CD1c-positive myeloid dendritic cell (primary cell): ENCODE measurements around the gene LPIN2.

Experiments
- DNase-seq: peaks from one replicate; pipeline ENCODE4 v3.0.0-alpha.2; 2016; ENCODE audit errors: extremely low spot score

The LPIN2 gene

DNA sequence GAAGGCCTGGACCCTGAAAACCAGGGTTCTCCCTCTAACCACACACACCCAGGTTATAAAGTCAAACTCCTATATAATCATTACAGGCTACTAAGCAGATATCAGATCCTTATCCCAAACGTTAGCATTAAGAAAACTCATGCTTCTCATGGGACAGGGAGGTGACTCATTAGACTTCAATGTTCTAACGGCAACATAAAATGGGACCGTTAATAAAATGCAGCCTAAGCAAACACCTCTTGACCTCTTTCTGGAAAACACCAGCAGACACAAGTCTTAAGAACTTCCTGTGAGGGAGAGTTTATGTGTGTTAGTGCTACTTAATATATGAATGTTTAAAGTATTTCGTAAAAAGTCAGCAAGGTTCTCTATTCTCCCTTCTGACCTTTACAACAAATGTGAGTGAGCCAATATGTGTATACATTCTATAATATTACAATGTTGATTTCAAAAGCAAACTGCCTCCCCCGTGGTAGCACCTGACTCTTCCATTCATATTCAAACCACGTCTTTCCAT is 31.7 kb downstream of the LPIN2 start:
- peak; percentile 73 for DNase-seq

GRCh38 chr18:2979871-2980790 is 32.8 kb downstream of the LPIN2 start:
- DNase-seq = peak; percentile 86

GRCh38 chr18:2979129-2979528 is 33.8 kb downstream of the LPIN2 start:
- DNase-seq = no peak

DNA sequence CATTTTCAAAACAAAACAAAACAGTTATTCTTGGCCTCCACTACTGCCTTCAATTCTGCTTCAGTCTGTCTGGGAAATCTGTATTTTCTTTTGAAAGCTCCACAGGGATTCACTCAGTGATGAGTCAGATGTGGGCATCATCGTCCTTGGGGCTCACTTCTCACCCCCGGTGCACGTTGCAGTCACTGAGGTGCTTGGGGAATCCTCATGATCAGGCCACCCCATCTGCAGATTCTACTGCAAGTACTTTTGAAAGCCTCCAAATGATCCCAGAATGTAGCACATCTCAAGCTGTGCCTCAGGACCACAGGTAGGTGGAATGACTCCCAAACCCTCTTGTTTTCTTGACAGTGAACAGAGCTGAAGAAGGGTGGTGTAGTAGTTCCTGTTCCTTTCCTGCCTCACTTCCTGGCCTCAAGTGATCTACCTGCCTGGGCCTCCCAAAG is 34.3 kb downstream of the LPIN2 start:
- DNase-seq = no peak

DNA sequence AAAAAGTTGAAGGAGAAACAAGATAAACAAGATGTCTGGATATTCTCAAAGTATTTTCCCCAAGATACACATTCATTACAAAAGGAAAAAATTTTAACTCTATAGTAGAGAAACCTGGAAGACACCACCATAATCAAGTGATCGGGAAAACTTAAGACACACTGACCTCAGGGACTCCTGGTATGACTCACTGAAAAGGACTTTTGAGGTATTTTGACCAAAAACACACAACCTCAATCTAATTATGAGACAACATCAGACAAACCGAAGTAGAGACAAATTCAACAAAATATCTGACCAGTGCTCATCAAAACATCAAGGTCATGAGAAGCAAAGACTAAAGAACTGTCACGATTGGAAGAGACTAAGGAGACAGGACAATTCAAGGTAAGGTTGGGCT is 34.7 kb downstream of the LPIN2 start:
- no peak for DNase-seq

- DNase-seq = no peak
Observed at GRCh38 chr18:2976218-2977132, 36.5 kb downstream of the LPIN2 start.

- no peak for DNase-seq
Observed at GRCh38 chr18:2974731-2975130, 38.2 kb downstream of the LPIN2 start.

DNA sequence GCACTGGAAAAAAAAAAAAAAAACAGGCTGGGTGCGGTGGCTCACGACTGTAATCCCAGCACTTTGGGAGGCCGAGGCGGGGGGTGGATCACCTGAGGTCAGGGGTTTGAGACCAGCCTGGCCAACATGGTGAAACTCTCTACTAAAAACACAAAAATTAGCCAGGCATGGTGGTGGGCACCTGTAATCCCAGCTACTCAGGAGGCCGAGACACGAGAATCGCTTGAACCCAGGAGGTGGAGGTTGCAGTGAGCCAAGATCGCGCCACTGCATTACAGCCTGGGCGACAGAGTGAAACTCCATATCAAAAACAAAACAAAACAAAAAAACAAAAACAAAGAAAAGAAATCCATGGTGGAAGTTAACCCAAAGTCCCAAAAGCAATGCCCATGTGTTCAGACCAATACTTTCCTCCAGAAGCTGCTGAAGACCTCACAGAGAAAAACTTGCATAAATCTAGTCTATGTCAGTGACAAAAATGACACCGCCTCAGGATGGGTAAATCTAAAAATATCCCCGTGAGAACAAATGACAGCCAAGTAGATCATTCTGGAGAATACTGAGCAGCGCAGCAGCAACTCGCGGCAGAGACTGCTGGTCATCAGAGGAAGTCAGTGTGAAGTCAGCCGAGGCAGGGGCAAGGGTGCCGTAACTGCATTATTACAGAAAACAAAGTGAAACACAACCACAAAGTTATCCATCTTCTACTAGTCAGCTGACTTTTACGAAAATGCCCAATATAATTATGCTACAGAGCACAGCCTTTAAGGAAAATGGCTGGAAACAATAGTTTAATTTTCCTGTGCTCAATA is 41.0 kb downstream of the LPIN2 start:
- peak; percentile 81 for DNase-seq

DNA sequence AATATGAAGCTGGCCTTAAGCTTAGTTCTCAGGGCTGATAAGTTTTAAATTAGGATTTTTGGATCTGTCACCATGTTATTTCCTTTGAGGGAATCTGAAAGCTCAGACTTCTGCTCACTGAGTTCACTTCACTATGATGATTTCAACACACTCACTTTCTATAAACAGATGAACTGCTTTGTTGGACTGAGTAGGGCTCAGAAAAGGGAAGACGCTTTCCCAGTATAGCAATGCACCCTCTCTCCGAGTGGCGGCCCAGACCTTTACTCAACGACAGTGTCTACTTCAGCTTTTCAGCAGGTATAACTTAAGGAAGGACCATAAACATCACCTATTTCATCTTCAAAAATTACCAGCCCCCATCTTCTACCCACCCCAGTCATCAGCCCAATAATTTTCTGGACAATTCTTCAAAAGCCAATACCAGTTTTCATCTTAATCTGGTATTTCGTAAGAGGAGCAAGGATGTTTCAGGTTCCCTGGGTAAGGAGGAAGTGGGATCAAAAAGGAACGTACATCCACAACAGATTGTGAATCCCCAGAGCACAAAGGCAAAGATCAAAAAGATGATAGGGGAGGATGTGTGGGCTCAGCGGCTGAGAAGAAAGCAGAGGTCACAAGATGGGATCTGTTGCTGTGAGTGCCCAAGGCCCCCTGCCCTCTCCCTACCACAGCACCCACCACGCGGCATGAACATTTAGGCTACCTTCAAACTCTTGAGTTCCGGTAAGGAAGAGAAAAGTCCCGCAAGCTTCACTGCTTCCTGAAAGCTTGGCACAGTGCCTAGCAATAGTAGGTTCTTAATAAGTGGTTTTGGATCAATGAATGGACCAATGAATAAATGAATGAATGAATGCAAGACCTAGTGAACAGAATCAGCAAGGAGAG is 41.9 kb downstream of the LPIN2 start:
- peak; percentile 85 for DNase-seq

- no peak for DNase-seq
Observed at GRCh38 chr18:2970344-2970743, 42.6 kb downstream of the LPIN2 start.

DNA sequence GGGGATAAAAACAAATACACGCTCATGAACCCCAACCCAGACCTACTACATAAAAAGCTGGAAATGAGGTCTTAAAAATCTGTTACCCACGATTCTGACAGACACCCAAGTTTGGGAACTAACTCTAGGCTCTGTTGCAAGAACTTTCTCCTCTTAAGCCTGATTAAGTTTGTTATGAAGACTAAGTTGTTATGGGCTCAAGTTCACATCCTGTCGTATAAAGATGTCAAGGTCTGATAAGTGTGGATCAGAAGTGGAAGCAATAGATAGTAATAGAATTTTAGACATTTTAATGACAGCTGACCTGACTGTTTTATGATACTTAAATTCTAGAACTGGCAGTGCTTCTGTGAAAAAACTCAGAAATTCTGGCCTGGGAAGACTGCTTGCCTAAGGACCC is 43.2 kb downstream of the LPIN2 start:
- DNase-seq = no peak

GRCh38 chr18:2968606-2969005 is 44.3 kb downstream of the LPIN2 start:
- peak; percentile 73 for DNase-seq

GRCh38 chr18:2967820-2968219 is 45.1 kb downstream of the LPIN2 start:
- no peak for DNase-seq

GRCh38 chr18:2967357-2967756 is 45.6 kb downstream of the LPIN2 start:
- DNase-seq = no peak

- no peak for DNase-seq
Observed at GRCh38 chr18:2966560-2966959, 46.4 kb downstream of the LPIN2 start.

GRCh38 chr18:2965797-2966196 is 47.1 kb downstream of the LPIN2 start:
- no peak for DNase-seq

DNA sequence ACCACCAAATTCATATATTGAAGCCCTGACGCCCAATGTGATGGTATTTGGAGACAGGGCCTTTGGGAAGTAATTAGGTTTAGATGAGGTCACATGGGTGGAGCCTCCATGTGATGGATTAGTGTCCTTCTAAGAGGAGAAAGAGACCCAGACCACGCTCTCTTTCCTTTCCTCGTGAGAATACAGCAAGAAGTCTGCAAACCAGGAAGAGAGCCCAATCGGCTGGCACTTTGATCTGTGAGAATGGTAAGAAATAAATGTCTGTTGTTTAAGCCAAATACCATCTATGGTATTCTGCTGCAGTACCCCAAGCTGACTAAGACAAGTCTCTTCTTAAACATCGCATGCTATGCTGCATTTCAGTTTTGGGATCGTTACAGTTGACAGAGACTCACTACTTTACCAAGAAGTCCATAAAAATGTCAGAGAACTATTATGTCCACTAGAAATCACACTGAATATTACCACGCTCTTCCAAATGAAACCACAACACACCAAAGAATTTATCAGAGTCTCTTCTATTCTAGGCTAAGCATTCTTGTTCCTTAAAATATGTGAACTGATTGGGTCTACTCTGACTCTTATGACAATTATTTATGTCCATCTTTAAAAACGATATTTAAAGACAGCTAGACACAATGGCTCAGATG is 48.5 kb downstream of the LPIN2 start:
- no peak for DNase-seq
